GM21576 (cell line): ENCODE measurements around the gene TBXAS1.

Source experiments
- ATAC-seq: cut with Tn5 transposase; IDR thresholded peaks from one replicate; pipeline ENCODE4 v1.9.1; 2021; ENCODE audit warnings: mild to moderate bottlenecking, moderate library complexity; ENCODE audit not compliant: unreplicated experiment

The TBXAS1 gene

GRCh38 chr7:139995017-139995915 lies 166.2 kb downstream of the TBXAS1 start:
- ATAC-seq, result no peak

GRCh38 chr7:139998572-139998971 lies 169.5 kb downstream of the TBXAS1 start:
- no peak for ATAC-seq

GRCh38 chr7:139999516-139999915 lies 170.5 kb downstream of the TBXAS1 start:
- ATAC-seq, result no peak

GRCh38 chr7:140000666-140001268 lies 171.7 kb downstream of the TBXAS1 start:
- no peak for ATAC-seq

- ATAC-seq, result no peak
Observed at GRCh38 chr7:140003913-140004382, 174.9 kb downstream of the TBXAS1 start.

GRCh38 chr7:140004672-140005071 lies 175.6 kb downstream of the TBXAS1 start:
- ATAC-seq, result no peak

GRCh38 chr7:140005341-140005740 lies 176.3 kb downstream of the TBXAS1 start:
- no peak for ATAC-seq

- ATAC-seq, result no peak
Observed at GRCh38 chr7:140005754-140006503, 176.9 kb downstream of the TBXAS1 start.

- no peak for ATAC-seq
Observed at GRCh38 chr7:140006600-140006999, 177.5 kb downstream of the TBXAS1 start.

- no peak for ATAC-seq
Observed at GRCh38 chr7:140007051-140007690, 178.1 kb downstream of the TBXAS1 start.

GRCh38 chr7:140008755-140009610 lies 179.9 kb downstream of the TBXAS1 start:
- ATAC-seq, result no peak

GRCh38 chr7:140009735-140010134 lies 180.7 kb downstream of the TBXAS1 start:
- no peak for ATAC-seq

GRCh38 chr7:140010194-140010895 lies 181.3 kb downstream of the TBXAS1 start:
- no peak for ATAC-seq

GRCh38 chr7:140013676-140014075 lies 184.6 kb downstream of the TBXAS1 start:
- ATAC-seq, result no peak

- no peak for ATAC-seq
Observed at GRCh38 chr7:140014123-140014522, 185.1 kb downstream of the TBXAS1 start.

GRCh38 chr7:140015471-140015970 lies 186.5 kb downstream of the TBXAS1 start:
- ATAC-seq, result no peak

- no peak for ATAC-seq
Observed at GRCh38 chr7:140016540-140016939, 187.5 kb downstream of the TBXAS1 start.

- no peak for ATAC-seq
Observed at GRCh38 chr7:140017034-140017433, 188.0 kb downstream of the TBXAS1 start.

GRCh38 chr7:140017543-140017942 lies 188.5 kb downstream of the TBXAS1 start:
- ATAC-seq, result no peak
